Activated effector memory CD4-positive, alpha-beta T cell treated with anti-CD3 and anti-CD28 coated beads, Interleukin-2, amount 50 U/mL, for 16 hours (primary cell): ENCODE measurements around the gene LRRC7.
"Not testable (repeated sequence)": the region's sequence is repeated elsewhere in the genome, so short reads cannot be mapped to it uniquely, and the experiment has no call there.

Experiments used
- DNase-seq: peaks from one replicate; pipeline ENCODE4 v3.0.0-alpha.2; 2020

Gene LRRC7

GRCh38 chr1:69911301-69911801, 343.6 kb downstream of the LRRC7 start:
- DNase-seq: no peak

GRCh38 chr1:69913977-69914376, 346.3 kb downstream of the LRRC7 start:
- DNase-seq: no peak

GRCh38 chr1:69914976-69915765, 347.4 kb downstream of the LRRC7 start:
- no peak for DNase-seq

GRCh38 chr1:69919129-69919921, 351.6 kb downstream of the LRRC7 start:
- DNase-seq: no peak

- no peak for DNase-seq
Observed at GRCh38 chr1:69919922-69920273, 352.2 kb downstream of the LRRC7 start.

- DNase-seq: no peak
Observed at GRCh38 chr1:69920426-69920825, 352.7 kb downstream of the LRRC7 start.

GRCh38 chr1:69921486-69921885, 353.8 kb downstream of the LRRC7 start:
- DNase-seq: no peak

GRCh38 chr1:69928234-69928633, 360.5 kb downstream of the LRRC7 start:
- not testable (repeated sequence) for DNase-seq

GRCh38 chr1:69929308-69930057, 361.8 kb downstream of the LRRC7 start:
- no peak for DNase-seq

- no peak for DNase-seq
Observed at GRCh38 chr1:69930396-69930795, 362.7 kb downstream of the LRRC7 start.

GRCh38 chr1:69932760-69933159, 365.0 kb downstream of the LRRC7 start:
- DNase-seq: no peak

- DNase-seq: no peak
Observed at GRCh38 chr1:69940231-69940630, 372.5 kb downstream of the LRRC7 start.

- no peak for DNase-seq
Observed at GRCh38 chr1:69940816-69941215, 373.1 kb downstream of the LRRC7 start.

- DNase-seq: no peak
Observed at GRCh38 chr1:69943030-69943429, 375.3 kb downstream of the LRRC7 start.

GRCh38 chr1:69946935-69947334, 379.2 kb downstream of the LRRC7 start:
- no peak for DNase-seq

GRCh38 chr1:69947837-69948236, 380.1 kb downstream of the LRRC7 start:
- DNase-seq: no peak

- no peak for DNase-seq
Observed at GRCh38 chr1:69952676-69953075, 385.0 kb downstream of the LRRC7 start.

- not testable (repeated sequence) for DNase-seq
Observed at GRCh38 chr1:69962452-69962851, 394.7 kb downstream of the LRRC7 start.

- DNase-seq: no peak
Observed at GRCh38 chr1:69967245-69967766, 399.6 kb downstream of the LRRC7 start.

- DNase-seq: no peak
Observed at GRCh38 chr1:69976896-69977295, 409.2 kb downstream of the LRRC7 start.

GRCh38 chr1:69982992-69983391, 415.3 kb downstream of the LRRC7 start:
- DNase-seq: no peak

- no peak for DNase-seq
Observed at GRCh38 chr1:69985376-69985775, 417.7 kb downstream of the LRRC7 start.

- no peak for DNase-seq
Observed at GRCh38 chr1:69985901-69986439, 418.2 kb downstream of the LRRC7 start.
